Liver (tissue), 9 donors: ENCODE data around the gene SPATA2L. TPM values are rescaled to one million over a fixed set of nuclear protein-coding genes. Genes with fewer than 3 reads are reported as not detected.

Experiments
- DNase-seq: peaks from one replicate; pipeline ENCODE4 v3.0.0-alpha.2; 2017; ENCODE audit warnings: low spot score
- H3K27ac ChIP-seq, 2 donors: one replicate each; pipeline ENCODE4 v1.7.0; 2013; ENCODE audit warnings: inconsistent platforms in 2 of 2, low read length in 2 of 2, control low read depth in 1 of 2, low read depth in 1 of 2, mild to moderate bottlenecking in 1 of 2
- H3K27me3 ChIP-seq, 4 donors: one replicate each; pipeline versions ENCODE4 v1.6.1 to v1.7.0; 2013; ENCODE audit warnings: low read length in 3 of 4, inconsistent platforms in 1 of 4, mild to moderate bottlenecking in 1 of 4, moderate library complexity in 1 of 4; ENCODE audit not compliant: control insufficient read depth in 4 of 4, insufficient read depth in 4 of 4
- H3K36me3 ChIP-seq, 4 donors: one replicate each; pipeline versions ENCODE4 v1.6.1 to v1.7.0; 2013; ENCODE audit warnings: low read length in 3 of 4, mild to moderate bottlenecking in 3 of 4, low read depth in 1 of 4, moderate library complexity in 1 of 4; ENCODE audit not compliant: control insufficient read depth in 4 of 4, insufficient read depth in 3 of 4
- H3K4me1 ChIP-seq, 4 donors: one replicate each; pipeline versions ENCODE4 v1.6.1 to v1.7.0; 2013; ENCODE audit warnings: low read length in 3 of 4, mild to moderate bottlenecking in 3 of 4, moderate library complexity in 1 of 4; ENCODE audit not compliant: control insufficient read depth in 4 of 4, insufficient read depth in 4 of 4
- H3K4me3 ChIP-seq, 3 donors: one replicate each; pipeline versions ENCODE4 v1.6.1 to v1.7.0; 2013; ENCODE audit warnings: low read length in 3 of 3, control low read depth in 1 of 3, low read depth in 1 of 3, mild to moderate bottlenecking in 1 of 3
- H3K9ac ChIP-seq, 2 donors: one replicate each; pipeline ENCODE4 v1.7.0; 2013; ENCODE audit warnings: low read length in 2 of 2, mild to moderate bottlenecking in 2 of 2, moderate library complexity in 2 of 2, control low read depth in 1 of 2, low read depth in 1 of 2
- H3K9me3 ChIP-seq, 4 donors: one replicate each; pipeline versions ENCODE4 v1.6.1 to v1.7.0; 2013; ENCODE audit warnings: low read length in 3 of 4; ENCODE audit not compliant: control insufficient read depth in 4 of 4
- CTCF ChIP-seq: fragments of 150-350 bp; IDR thresholded peaks from 2 replicates; pipeline ENCODE4 v1.5.1; 2017; ENCODE audit warnings: improper control_type of control experiment, low read depth, low read length; ENCODE audit not compliant: missing input control
- FOXA1 ChIP-seq: IDR thresholded peaks from 2 replicates; pipeline ENCODE4 v1.6.1; 2016; ENCODE audit warnings: antibody characterized with exemption
- GABPA ChIP-seq, 2 donors: IDR thresholded peaks in 1 of 2; conservative IDR thresholded peaks in 1 of 2; 2 replicates each; pipeline ENCODE4 v1.6.1; 2016; ENCODE audit warnings: antibody characterized with exemption in 2 of 2, mild to moderate bottlenecking in 1 of 2, moderate library complexity in 1 of 2
- HNF4A ChIP-seq, 2 donors: conservative IDR thresholded peaks; 2 replicates each; pipeline ENCODE4 v1.6.1; 2016; ENCODE audit warnings: antibody characterized with exemption in 2 of 2, mild to moderate bottlenecking in 2 of 2
- JUND ChIP-seq, 2 donors: IDR thresholded peaks; 2 replicates each; pipeline ENCODE4 v1.6.1; 2016; ENCODE audit warnings: antibody characterized with exemption in 2 of 2
- MAX ChIP-seq: IDR thresholded peaks from 2 replicates; pipeline ENCODE4 v1.6.1; 2016; ENCODE audit warnings: antibody characterized with exemption
- NR2F2 ChIP-seq: IDR thresholded peaks from 2 replicates; pipeline ENCODE4 v1.6.1; 2016; ENCODE audit warnings: antibody characterized with exemption
- RAD21 ChIP-seq, 2 donors: IDR thresholded peaks; 2 replicates each; pipeline ENCODE4 v1.6.1; 2016; ENCODE audit warnings: antibody characterized with exemption in 2 of 2, mild to moderate bottlenecking in 2 of 2
- RXRA ChIP-seq, 2 donors: IDR thresholded peaks; 2 replicates each; pipeline ENCODE4 v1.6.1; 2017 to 2018; ENCODE audit warnings: antibody characterized with exemption in 2 of 2, mild to moderate bottlenecking in 1 of 2
- SP1 ChIP-seq: IDR thresholded peaks from 2 replicates; pipeline ENCODE4 v1.6.1; 2018; ENCODE audit warnings: antibody characterized with exemption, mild to moderate bottlenecking
- TAF1 ChIP-seq: conservative IDR thresholded peaks from 2 replicates; pipeline ENCODE4 v1.6.1; 2016; ENCODE audit warnings: antibody characterized with exemption, mild to moderate bottlenecking
- YY1 ChIP-seq: IDR thresholded peaks from 2 replicates; pipeline ENCODE4 v1.6.1; 2016; ENCODE audit warnings: antibody characterized with exemption, mild to moderate bottlenecking
- WGBS: extraction: QIAGEN DNeasy Blood & Tissue Kit; methylation state at CpG from one replicate; pipeline ENCODE4 v1.1.7; 2013; 5-methylcytosine and 5-hydroxymethylcytosine counted together
- polyA plus RNA-seq, 2 donors: library from polyadenylated mRNA; stranded (reverse) in 1 of 2; unstranded in 1 of 2; fragments of 200-250 nt in 1 of 2; fragments of >200 nt in 1 of 2; fragmentation: Nextera tagmentation in 1 of 2; extraction: Ambion mirVana in 1 of 2; gene quantifications; one replicate each; pipeline versions ENCODE4 v1.2.1 to v1.2.3, GENCODE V29; 2013 to 2015
- total RNA-seq, 2 donors: library from RNA; depleted of rRNA; stranded (reverse); fragments of >200 nt; gene quantifications; one replicate each; pipeline ENCODE4 v1.2.3, GENCODE V29; 2014
- TF ChIP-seq, protein P1 (sequence below): IDR thresholded peaks from 2 replicates; pipeline ENCODE4 v1.6.1; 2016; ENCODE audit warnings: antibody characterized with exemption
- TF ChIP-seq, protein P2 (sequence below): IDR thresholded peaks from 2 replicates; pipeline ENCODE4 v1.6.1; 2016; ENCODE audit warnings: antibody characterized with exemption, mild to moderate bottlenecking
- donor health status: healthy.
- donor health status: healthy.
- donor health status: healthy.
- donor health status: healthy.
- donor health status: healthy.

SPATA2L gene
- total and polyA plus RNA-seq, 4 donors = 4.6 to 11.3 (median 6.9) TPM

DNA sequence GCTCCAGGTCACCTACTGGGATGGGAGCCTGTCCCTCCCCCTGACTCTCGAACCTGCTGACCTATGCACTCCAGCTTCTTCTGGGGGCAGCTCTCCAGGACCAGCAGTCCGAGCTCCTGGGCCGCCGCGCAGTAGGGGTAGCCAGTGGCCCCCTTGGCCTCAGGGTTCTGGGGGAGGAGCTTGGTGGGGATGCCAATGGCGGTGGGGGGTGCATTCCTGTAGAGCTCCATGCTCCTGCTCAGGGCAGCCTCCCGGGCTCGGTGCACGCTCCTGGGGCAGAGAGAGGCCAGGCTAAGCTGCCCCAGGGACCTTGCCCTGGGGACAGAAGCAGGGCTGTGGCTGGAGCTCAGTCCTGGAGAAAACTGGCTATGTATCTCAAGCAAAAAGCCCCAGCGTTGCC is 7.7 kb upstream of the SPATA2L start:
- Histone ChIP-seq H3K9me3 (no peaks in the 10 kb centered on the region), H3K36me3 (peaks cover 0 to 6% (median 1%) of the 10 kb centered on the region in 4 donors), H3K9ac (no peak overlapping the region), H3K4me3 (no peak overlapping the region), H3K4me1 (peaks cover 0 to 12% (median 9%) of the 10 kb centered on the region in 4 donors), H3K27ac (no peak overlapping the region), H3K27me3 (no peaks in the 10 kb centered on the region)
- no peak for DNase-seq
- 95% methylated on average over 10 of the region's 10 CpGs for WGBS
- TF ChIP-seq NR2F2 = no peak

DNA sequence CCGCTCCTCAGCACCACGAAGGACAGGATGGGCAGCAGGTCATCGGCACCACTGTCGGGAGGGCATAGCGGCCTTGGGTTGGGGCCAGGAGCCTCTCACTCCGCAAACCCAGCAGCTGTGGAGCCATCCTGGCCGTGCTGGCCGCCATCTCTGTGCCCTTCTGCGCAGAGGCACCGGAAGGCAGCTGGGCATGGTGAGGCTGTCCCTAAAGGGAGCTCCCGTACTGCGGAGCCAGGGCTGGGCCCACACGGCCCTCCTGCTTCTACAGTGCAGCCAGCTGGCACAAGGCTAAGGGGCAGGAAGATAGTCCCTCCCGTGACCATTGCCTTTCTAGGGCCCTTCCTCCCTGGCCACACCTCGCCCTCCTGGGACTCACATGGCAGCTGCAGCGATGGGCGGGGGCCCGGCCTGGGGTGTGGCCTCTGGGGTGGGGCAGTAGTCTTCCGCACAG is 7.0 kb upstream of the SPATA2L start:
- TF ChIP-seq HNF4A (conservative IDR thresholded peaks at IDR 0.05) (no peak), RAD21 (IDR thresholded peaks at IDR 0.05) (no peak), MAX (no peak), SP1 (no peak), TAF1 (no peak), GABPA (IDR thresholded peaks at IDR 0.05 in 1 of 2, conservative IDR thresholded peaks at IDR 0.05 in 1 of 2) (no peak), YY1 (no peak)
- 87% methylated on average over 19 of the region's 19 CpGs for WGBS
- no peak overlapping the region for H3K9ac ChIP-seq

DNA sequence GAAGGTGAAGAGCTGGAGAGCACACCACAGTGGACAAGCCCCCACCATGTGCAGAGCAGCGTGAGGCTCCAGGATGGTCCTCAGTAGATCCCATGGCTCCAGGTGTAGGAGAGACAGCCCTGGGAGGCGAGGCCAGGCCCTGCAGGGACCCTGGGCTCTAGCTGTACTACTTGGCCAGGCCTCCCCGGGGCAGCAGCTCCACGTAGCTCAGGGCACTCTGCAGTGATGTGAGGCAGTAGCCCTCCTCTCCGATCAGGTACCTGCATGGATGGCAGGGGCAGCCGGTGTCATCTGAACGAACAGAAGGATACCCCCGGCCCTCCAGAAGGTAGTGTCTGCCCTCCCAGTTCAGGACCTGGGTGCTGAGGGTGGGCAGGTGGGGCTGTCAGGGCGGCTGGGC is 6.2 kb upstream of the SPATA2L start:
- Histone ChIP-seq H3K9ac (no peak overlapping the region), H3K9me3 (no peaks in the 10 kb centered on the region), H3K36me3 (peaks cover 0 to 6% (median 1%) of the 10 kb centered on the region in 4 donors), H3K4me3 (no peak overlapping the region), H3K27ac (no peak overlapping the region), H3K4me1 (peaks cover 0 to 12% (median 9%) of the 10 kb centered on the region in 4 donors), H3K27me3 (no peaks in the 10 kb centered on the region)
- DNase-seq = no peak
- whole genome bisulfite sequencing = 93% methylated on average over 9 of the region's 9 CpGs
- TF ChIP-seq RXRA (IDR thresholded peaks at IDR 0.05) (no peak), CTCF (no peak), FOXA1 (no peak), RAD21 (IDR thresholded peaks at IDR 0.05) (no peak), MAX (no peak), NR2F2 (no peak), JUND (IDR thresholded peaks at IDR 0.05) (no peak), HNF4A (conservative IDR thresholded peaks at IDR 0.05) (no peak)
- TF ChIP-seq, protein P1, sequence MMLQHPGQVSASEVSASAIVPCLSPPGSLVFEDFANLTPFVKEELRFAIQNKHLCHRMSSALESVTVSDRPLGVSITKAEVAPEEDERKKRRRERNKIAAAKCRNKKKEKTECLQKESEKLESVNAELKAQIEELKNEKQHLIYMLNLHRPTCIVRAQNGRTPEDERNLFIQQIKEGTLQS = no peak
- TF ChIP-seq, protein P2, sequence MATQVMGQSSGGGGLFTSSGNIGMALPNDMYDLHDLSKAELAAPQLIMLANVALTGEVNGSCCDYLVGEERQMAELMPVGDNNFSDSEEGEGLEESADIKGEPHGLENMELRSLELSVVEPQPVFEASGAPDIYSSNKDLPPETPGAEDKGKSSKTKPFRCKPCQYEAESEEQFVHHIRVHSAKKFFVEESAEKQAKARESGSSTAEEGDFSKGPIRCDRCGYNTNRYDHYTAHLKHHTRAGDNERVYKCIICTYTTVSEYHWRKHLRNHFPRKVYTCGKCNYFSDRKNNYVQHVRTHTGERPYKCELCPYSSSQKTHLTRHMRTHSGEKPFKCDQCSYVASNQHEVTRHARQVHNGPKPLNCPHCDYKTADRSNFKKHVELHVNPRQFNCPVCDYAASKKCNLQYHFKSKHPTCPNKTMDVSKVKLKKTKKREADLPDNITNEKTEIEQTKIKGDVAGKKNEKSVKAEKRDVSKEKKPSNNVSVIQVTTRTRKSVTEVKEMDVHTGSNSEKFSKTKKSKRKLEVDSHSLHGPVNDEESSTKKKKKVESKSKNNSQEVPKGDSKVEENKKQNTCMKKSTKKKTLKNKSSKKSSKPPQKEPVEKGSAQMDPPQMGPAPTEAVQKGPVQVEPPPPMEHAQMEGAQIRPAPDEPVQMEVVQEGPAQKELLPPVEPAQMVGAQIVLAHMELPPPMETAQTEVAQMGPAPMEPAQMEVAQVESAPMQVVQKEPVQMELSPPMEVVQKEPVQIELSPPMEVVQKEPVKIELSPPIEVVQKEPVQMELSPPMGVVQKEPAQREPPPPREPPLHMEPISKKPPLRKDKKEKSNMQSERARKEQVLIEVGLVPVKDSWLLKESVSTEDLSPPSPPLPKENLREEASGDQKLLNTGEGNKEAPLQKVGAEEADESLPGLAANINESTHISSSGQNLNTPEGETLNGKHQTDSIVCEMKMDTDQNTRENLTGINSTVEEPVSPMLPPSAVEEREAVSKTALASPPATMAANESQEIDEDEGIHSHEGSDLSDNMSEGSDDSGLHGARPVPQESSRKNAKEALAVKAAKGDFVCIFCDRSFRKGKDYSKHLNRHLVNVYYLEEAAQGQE = no peak

More for the DNA sequence above, 7.0 kb upstream of the SPATA2L start:
- Histone ChIP-seq H3K27me3 (no peaks in the 10 kb centered on the region), H3K9me3 (no peaks in the 10 kb centered on the region), H3K4me3 (no peak overlapping the region), H3K27ac (no peak overlapping the region), H3K36me3 (peaks cover 0 to 6% (median 1%) of the 10 kb centered on the region in 4 donors), H3K4me1 (peaks cover 0 to 12% (median 9%) of the 10 kb centered on the region in 4 donors)
- no peak for DNase-seq
